ENCODE data around the gene CMC1.

Gene CMC1

DNA sequence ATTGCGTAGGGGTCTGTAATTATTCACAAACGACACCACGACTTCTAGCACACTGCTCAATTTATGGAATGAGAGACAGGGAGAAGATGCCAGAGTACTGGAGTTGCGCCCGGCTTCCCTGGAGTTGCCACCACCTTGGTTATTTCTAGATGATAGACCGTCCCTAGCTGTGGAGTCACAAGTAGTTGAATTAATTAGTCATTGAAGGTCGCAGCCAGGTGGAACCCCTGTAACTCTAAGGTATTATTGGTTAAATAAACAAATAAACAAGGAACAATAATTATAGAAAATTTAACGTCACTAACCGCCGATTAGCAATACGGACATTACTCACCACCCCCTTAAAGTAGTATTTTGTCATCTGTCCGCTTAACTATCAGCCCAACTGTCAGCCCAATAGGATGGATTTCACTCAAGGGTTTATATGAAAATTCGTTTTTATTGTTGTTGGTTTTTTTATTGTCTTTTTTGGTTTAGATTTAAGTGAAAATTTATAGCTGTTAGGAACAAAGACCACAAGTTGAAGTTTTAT is 108.1 kb downstream of the CMC1 start:
- peak overlapping the region; percentile 74 for H3K4me3 ChIP-seq (ENCODE audit: low read depth, low read length)

Measured in iPS-11a (cell line).